Non-pigmented ciliary epithelial cell (primary cell): ENCODE results near the gene ARHGAP9.
"Not testable (repeated sequence)": the region's sequence is repeated elsewhere in the genome, so short reads cannot be mapped to it uniquely, and the experiment has no call there.

ENCODE experiments used
- DNase-seq: peaks from one replicate; pipeline ENCODE4 v3.0.0-alpha.2; 2010; ENCODE audit warnings: low read depth

The ARHGAP9 gene

GRCh38 chr12:57517187-57517586 is 37.5 kb upstream of the ARHGAP9 start:
- no peak for DNase-seq

- no peak for DNase-seq
Measured at GRCh38 chr12:57516617-57517153, 37.0 kb upstream of the ARHGAP9 start.

- DNase-seq = no peak
Measured at GRCh38 chr12:57515934-57516541, 36.4 kb upstream of the ARHGAP9 start.

- DNase-seq = no peak
Measured at GRCh38 chr12:57515408-57515933, 35.8 kb upstream of the ARHGAP9 start.

- no peak for DNase-seq
Measured at GRCh38 chr12:57514720-57515407, 35.2 kb upstream of the ARHGAP9 start.

- not testable (repeated sequence) for DNase-seq
Measured at GRCh38 chr12:57514246-57514645, 34.6 kb upstream of the ARHGAP9 start.

GRCh38 chr12:57513677-57514076 is 34.0 kb upstream of the ARHGAP9 start:
- DNase-seq = not testable (repeated sequence)

GRCh38 chr12:57513266-57513665 is 33.6 kb upstream of the ARHGAP9 start:
- no peak for DNase-seq

- DNase-seq = no peak
Measured at GRCh38 chr12:57512665-57513064, 33.0 kb upstream of the ARHGAP9 start.

- DNase-seq = no peak
Measured at GRCh38 chr12:57511588-57512325, 32.1 kb upstream of the ARHGAP9 start.

GRCh38 chr12:57511161-57511560 is 31.5 kb upstream of the ARHGAP9 start:
- DNase-seq = no peak

- DNase-seq = not testable (repeated sequence)
Measured at GRCh38 chr12:57507796-57508195, 28.1 kb upstream of the ARHGAP9 start.

GRCh38 chr12:57506541-57506940 is 26.9 kb upstream of the ARHGAP9 start:
- not testable (repeated sequence) for DNase-seq

GRCh38 chr12:57502311-57502969 is 22.8 kb upstream of the ARHGAP9 start:
- DNase-seq = not testable (repeated sequence)

- no peak for DNase-seq
Measured at GRCh38 chr12:57500213-57500612, 20.5 kb upstream of the ARHGAP9 start.

GRCh38 chr12:57498571-57498970 is 18.9 kb upstream of the ARHGAP9 start:
- DNase-seq = no peak

GRCh38 chr12:57498132-57498502 is 18.5 kb upstream of the ARHGAP9 start:
- no peak for DNase-seq

GRCh38 chr12:57497223-57498131 is 17.8 kb upstream of the ARHGAP9 start:
- DNase-seq = no peak

- no peak for DNase-seq
Measured at GRCh38 chr12:57496822-57497221, 17.2 kb upstream of the ARHGAP9 start.

- DNase-seq = not testable (repeated sequence)
Measured at GRCh38 chr12:57495051-57495701, 15.5 kb upstream of the ARHGAP9 start.
